ENCODE results near the gene PEX7.

GRCh38 chr6:136920216-136920615 lies 97.8 kb downstream of the PEX7 start:
- no peak for TF ChIP-seq YY1 (IDR thresholded peaks at IDR 0.05; ENCODE audit: insufficient read depth, insufficient read length)
- no peak for TF ChIP-seq ZNF274 (IDR thresholded peaks at IDR 0.05; ENCODE audit: low read depth, low read length)
- TF ChIP-seq SUZ12 (IDR thresholded peaks at IDR 0.05; ENCODE audit: extremely low read depth, insufficient read depth, insufficient read length), result no peak

Data from NT2/D1 (cell line).